ENCODE measurements around the gene AK8.

AK8 gene

GRCh38 chr9:132846109-132846917 lies 31.8 kb downstream of the AK8 start:
- Mint-ChIP-seq H3K27ac (ENCODE audit: low read depth) (no peak overlapping the region), H3K4me1 (peaks cover 7% of the 10 kb centered on the region), H3K9me3 (no peaks in the 10 kb centered on the region), H3K36me3 (ENCODE audit: insufficient read depth) (no peaks in the 10 kb centered on the region), H3K27me3 (peaks cover 2% of the 10 kb centered on the region), H3K4me3 (no peak overlapping the region)
- ATAC-seq (replicated peaks; ENCODE audit: extremely low read depth, poor library complexity, severe bottlenecking) (no peak), DNase-seq (ENCODE audit: low spot score in 2 of 2) (no peak)

- Mint-ChIP-seq H3K4me3 (no peak overlapping the region), H3K27ac (ENCODE audit: low read depth) (no peak overlapping the region), H3K27me3 (peaks cover 11% of the 10 kb centered on the region), H3K9me3 (no peaks in the 10 kb centered on the region), H3K4me1 (no peaks in the 10 kb centered on the region), H3K36me3 (ENCODE audit: insufficient read depth) (no peaks in the 10 kb centered on the region)
- DNase-seq (ENCODE audit: low spot score in 2 of 2) (no peak), ATAC-seq (replicated peaks; ENCODE audit: extremely low read depth, poor library complexity, severe bottlenecking) (no peak)
These were observed 35.7 kb downstream of the AK8 start for GRCh38 chr9:132842124-132843044.

- H3K4me3 Mint-ChIP-seq, result no peak overlapping the region
- H3K27me3 Mint-ChIP-seq, result peaks cover 13% of the 10 kb centered on the region
- DNase-seq (ENCODE audit: low spot score in 2 of 2), result no peak
- no peaks in the 10 kb centered on the region for H3K4me1 Mint-ChIP-seq
- no peaks in the 10 kb centered on the region for H3K9me3 Mint-ChIP-seq
- H3K27ac Mint-ChIP-seq (ENCODE audit: low read depth), result no peak overlapping the region
- H3K36me3 Mint-ChIP-seq (ENCODE audit: insufficient read depth), result no peaks in the 10 kb centered on the region
- ATAC-seq (replicated peaks; ENCODE audit: extremely low read depth, poor library complexity, severe bottlenecking), result no peak
These were observed 37.1 kb downstream of the AK8 start for GRCh38 chr9:132840980-132841379.

- H3K9me3 Mint-ChIP-seq, result no peaks in the 10 kb centered on the region
- no peak overlapping the region for H3K27ac Mint-ChIP-seq (ENCODE audit: low read depth)
- DNase-seq (ENCODE audit: low spot score in 2 of 2) (no peak), ATAC-seq (replicated peaks; ENCODE audit: extremely low read depth, poor library complexity, severe bottlenecking) (no peak)
- H3K27me3 Mint-ChIP-seq, result peaks cover 13% of the 10 kb centered on the region
- no peak overlapping the region for H3K4me3 Mint-ChIP-seq
- H3K4me1 Mint-ChIP-seq, result no peaks in the 10 kb centered on the region
- H3K36me3 Mint-ChIP-seq (ENCODE audit: insufficient read depth), result no peaks in the 10 kb centered on the region
These were observed 39.8 kb downstream of the AK8 start for GRCh38 chr9:132838291-132838690.

GRCh38 chr9:132837501-132838286 lies 40.4 kb downstream of the AK8 start:
- no peak for ATAC-seq (replicated peaks; ENCODE audit: extremely low read depth, poor library complexity, severe bottlenecking)
- DNase-seq (ENCODE audit: low spot score in 2 of 2), result no peak
- Mint-ChIP-seq H3K4me1 (no peaks in the 10 kb centered on the region), H3K27me3 (peaks cover 13% of the 10 kb centered on the region), H3K27ac (ENCODE audit: low read depth) (no peak overlapping the region), H3K36me3 (ENCODE audit: insufficient read depth) (no peaks in the 10 kb centered on the region), H3K9me3 (no peaks in the 10 kb centered on the region), H3K4me3 (no peak overlapping the region)

- H3K36me3 Mint-ChIP-seq (ENCODE audit: insufficient read depth), result no peaks in the 10 kb centered on the region
- no peaks in the 10 kb centered on the region for H3K9me3 Mint-ChIP-seq
- no peak for ATAC-seq (replicated peaks; ENCODE audit: extremely low read depth, poor library complexity, severe bottlenecking)
- H3K4me1 Mint-ChIP-seq, result no peaks in the 10 kb centered on the region
- no peak for DNase-seq (ENCODE audit: low spot score in 2 of 2)
- H3K4me3 Mint-ChIP-seq, result no peak overlapping the region
- peaks cover 28% of the 10 kb centered on the region for H3K27me3 Mint-ChIP-seq
- no peak overlapping the region for H3K27ac Mint-ChIP-seq (ENCODE audit: low read depth)
These were observed 43.7 kb downstream of the AK8 start for GRCh38 chr9:132834343-132834742.

- no peaks in the 10 kb centered on the region for H3K4me1 Mint-ChIP-seq
- H3K4me3 Mint-ChIP-seq, result no peak overlapping the region
- H3K9me3 Mint-ChIP-seq, result no peaks in the 10 kb centered on the region
- ATAC-seq (replicated peaks; ENCODE audit: extremely low read depth, poor library complexity, severe bottlenecking), result no peak
- no peak for DNase-seq (ENCODE audit: low spot score in 2 of 2)
- no peak overlapping the region for H3K27ac Mint-ChIP-seq (ENCODE audit: low read depth)
- peaks cover 28% of the 10 kb centered on the region for H3K27me3 Mint-ChIP-seq
- H3K36me3 Mint-ChIP-seq (ENCODE audit: insufficient read depth), result no peaks in the 10 kb centered on the region
These were observed 44.4 kb downstream of the AK8 start for GRCh38 chr9:132833550-132834121.

- Mint-ChIP-seq H3K4me1 (no peaks in the 10 kb centered on the region), H3K9me3 (no peaks in the 10 kb centered on the region), H3K36me3 (ENCODE audit: insufficient read depth) (no peaks in the 10 kb centered on the region), H3K27me3 (peaks cover 27% of the 10 kb centered on the region), H3K27ac (ENCODE audit: low read depth) (no peak overlapping the region), H3K4me3 (no peak overlapping the region)
- no peak for ATAC-seq (replicated peaks; ENCODE audit: extremely low read depth, poor library complexity, severe bottlenecking)
- no peak for DNase-seq (ENCODE audit: low spot score in 2 of 2)
These were observed 45.8 kb downstream of the AK8 start for GRCh38 chr9:132832171-132832881.

- no peak overlapping the region for H3K27ac Mint-ChIP-seq (ENCODE audit: low read depth)
These were observed 49.8 kb downstream of the AK8 start for GRCh38 chr9:132828201-132828770.

GRCh38 chr9:132827366-132827765 lies 50.7 kb downstream of the AK8 start:
- Mint-ChIP-seq H3K4me1 (no peaks in the 10 kb centered on the region), H3K27ac (ENCODE audit: low read depth) (no peak overlapping the region), H3K9me3 (no peaks in the 10 kb centered on the region), H3K36me3 (ENCODE audit: insufficient read depth) (no peaks in the 10 kb centered on the region), H3K4me3 (no peak overlapping the region), H3K27me3 (peaks cover 66% of the 10 kb centered on the region)
- ATAC-seq (replicated peaks; ENCODE audit: extremely low read depth, poor library complexity, severe bottlenecking), result no peak
- DNase-seq (ENCODE audit: low spot score in 2 of 2), result no peak

More at GRCh38 chr9:132828201-132828770, 49.8 kb downstream of the AK8 start:
- no peaks in the 10 kb centered on the region for H3K36me3 Mint-ChIP-seq (ENCODE audit: insufficient read depth)
- H3K27me3 Mint-ChIP-seq, result peaks cover 57% of the 10 kb centered on the region
- H3K4me3 Mint-ChIP-seq, result no peak overlapping the region
- ATAC-seq (replicated peaks; ENCODE audit: extremely low read depth, poor library complexity, severe bottlenecking) (no peak), DNase-seq (ENCODE audit: low spot score in 2 of 2) (no peak)
- no peaks in the 10 kb centered on the region for H3K4me1 Mint-ChIP-seq
- H3K9me3 Mint-ChIP-seq, result no peaks in the 10 kb centered on the region

GRCh38 chr9:132826621-132827365 lies 51.3 kb downstream of the AK8 start:
- no peak for ATAC-seq (replicated peaks; ENCODE audit: extremely low read depth, poor library complexity, severe bottlenecking)
- no peak overlapping the region for H3K27ac Mint-ChIP-seq (ENCODE audit: low read depth)

More at GRCh38 chr9:132826621-132827365, 51.3 kb downstream of the AK8 start:
- Mint-ChIP-seq H3K4me1 (no peaks in the 10 kb centered on the region), H3K36me3 (ENCODE audit: insufficient read depth) (no peaks in the 10 kb centered on the region), H3K9me3 (no peaks in the 10 kb centered on the region), H3K27me3 (peaks cover 68% of the 10 kb centered on the region), H3K4me3 (no peak overlapping the region)
- DNase-seq (ENCODE audit: low spot score in 2 of 2), result no peak
